Pancreas (tissue), 10 donors: ENCODE results near the gene RNF167. TPM values are rescaled to one million over a fixed set of nuclear protein-coding genes. Genes with fewer than 3 reads are reported as not detected.

ENCODE experiments used
- ATAC-seq, 4 donors: fragments of 200-7000 bp; cut with Tn5 transposase; one replicate each; pipeline versions ENCODE4 v1.8.0 to v1.9.1; 2020; ENCODE audit warnings: mild to moderate bottlenecking in 4 of 4, moderate library complexity in 4 of 4
- DNase-seq, 6 donors: peaks; one replicate each; pipeline ENCODE4 v3.0.0-alpha.2; 2020
- FAIRE-seq: peaks from 2 replicates; lab custom pipeline; 2012; peaks lifted over from hg19 to GRCh38; lab: Jason Lieb, UNC
- H3K27ac ChIP-seq, 4 donors: fragments of 200-600 bp; sonication (generic); 1 replicate in 3 of 4; 2 replicates in 1 of 4; pipeline versions ENCODE4 v1.5.0 to v1.8.0; 2020
- H3K27me3 ChIP-seq, 4 donors: fragments of 200-600 bp; one replicate each; pipeline ENCODE4 v1.8.0; 2021
- H3K36me3 ChIP-seq, 3 donors: fragments of 200-600 bp; sonication (generic) in 1 of 3; one replicate each; pipeline versions ENCODE4 v1.5.0 to v1.8.0; 2020 to 2021
- H3K4me1 ChIP-seq, 3 donors: fragments of 200-600 bp; one replicate each; pipeline ENCODE4 v1.8.0; 2021
- H3K4me3 ChIP-seq, 4 donors: fragments of 200-600 bp; sonication (generic) in 2 of 4; one replicate each; pipeline versions ENCODE4 v1.5.0 to v1.8.0; 2020 to 2021
- H3K9me3 ChIP-seq, 4 donors: fragments of 200-600 bp; one replicate each; pipeline ENCODE4 v1.8.0; 2021
- CTCF ChIP-seq, 4 donors: fragments of 200-600 bp; sonication (generic) in 3 of 4; IDR thresholded peaks; one replicate each; pipeline versions ENCODE4 v1.5.0 to v1.8.0; 2021; ENCODE audit warnings: antibody characterized with exemption in 4 of 4
- WGBS, 2 donors: extraction: QIAGEN DNeasy Blood & Tissue Kit; methylation state at CpG; one replicate each; pipeline ENCODE4 v1.1.7; 2013; 5-methylcytosine and 5-hydroxymethylcytosine counted together
- intact Hi-C, 3 donors: fragments of 100-400 bp; cut with DNase I; formaldehyde crosslinking; loops; one replicate each; pipeline versions ENCODE4 v1.11.1 to v1.14.2; 2022
- polyA plus RNA-seq, 2 donors: library from polyadenylated mRNA; stranded (reverse); fragments of 200-250 nt; gene quantifications; one replicate each; pipeline ENCODE4 v1.2.3, GENCODE V29; 2013
- total RNA-seq, 6 donors: library from RNA; stranded (reverse); fragmentation: NEBNext Ultra II Directional in 4 of 6; extraction: Animal tissue kit (Norgen Biotek cat#: 25700) in 4 of 6; gene quantifications; one replicate each; pipeline versions ENCODE4 v1.2.1 to v1.2.4, GENCODE V29; 2021 to 2023
- donor health status: healthy with polysubstance abuse.
- donor health status: DM: no; HTN: no; CAD: no; lungs with moderate emphysema.
- donor health status: DM: no; HTN: no; CAD: no.
- donor health status: control.
- donor health status: control.
- donor health status: Bipolar disorder and iron deficiency.
- donor health status: DM: yes; HTN: yes; CAD: no.
- donor health status: DM: no; HTN: no; CAD: no.
- donor health status: DM: no; HTN: no; CAD: no.
- donor health status: DM: yes; HTN: yes; CAD: no.

Gene RNF167
- total and polyA plus RNA-seq, 8 donors, result 40.8 to 118 (median 53.0) TPM

GRCh38 chr17:4893721-4894560 is 46.1 kb upstream of the RNF167 start:
- Histone ChIP-seq H3K9me3 (no peaks in the 10 kb centered on the region), H3K4me1 (peaks cover 0 to 4% (median 0%) of the 10 kb centered on the region in 3 donors), H3K36me3 (peaks cover 4 to 36% (median 15%) of the 10 kb centered on the region in 3 donors), H3K27ac (no peak overlapping the region), H3K4me3 (no peak overlapping the region), H3K27me3 (no peaks in the 10 kb centered on the region)
- FAIRE-seq (no peak), DNase-seq (peak in 3 of 6 donors; percentile 18 to 72 (median 39)), ATAC-seq (no peak)
- 90 to 93% methylated on average over 31 of the region's 31 CpGs for WGBS, 2 donors
- TF ChIP-seq CTCF (IDR thresholded peaks at IDR 0.05), result no peak
- intact Hi-C loops, result loop anchor here (10.0 kb wide), 3 partner anchors 99 to 179 kb away; partner anchors contain the start of genes ARRB2 (in 1 of the 3), CXCL16 (in 1 of the 3), MED11 (in 1 of the 3) and PSMB6 (in 1 of the 3)

GRCh38 chr17:4895121-4895520 is 44.9 kb upstream of the RNF167 start:
- H3K36me3 ChIP-seq, result peaks cover 4 to 36% (median 15%) of the 10 kb centered on the region in 3 donors
- FAIRE-seq (no peak), ATAC-seq (no peak), DNase-seq (no peak)
- no peak overlapping the region for H3K4me3 ChIP-seq
- intact Hi-C loops, result loop anchor here (10.0 kb wide), 3 partner anchors 100 to 180 kb away; partner anchors contain the start of genes ARRB2 (in 1 of the 3), CXCL16 (in 1 of the 3), MED11 (in 1 of the 3) and PSMB6 (in 1 of the 3)
- peaks cover 0 to 4% (median under 1%) of the 10 kb centered on the region in 3 donors for H3K4me1 ChIP-seq
- 92 to 97% methylated on average over 13 of the region's 13 CpGs for WGBS, 2 donors
- no peak overlapping the region for H3K27ac ChIP-seq
- no peaks in the 10 kb centered on the region for H3K9me3 ChIP-seq
- TF ChIP-seq CTCF (IDR thresholded peaks at IDR 0.05), result no peak
- no peaks in the 10 kb centered on the region for H3K27me3 ChIP-seq

GRCh38 chr17:4895657-4896331 is 44.3 kb upstream of the RNF167 start:
- Histone ChIP-seq H3K27me3 (no peaks in the 10 kb centered on the region), H3K36me3 (peaks cover 0 to 29% (median 9%) of the 10 kb centered on the region in 3 donors), H3K4me1 (peaks cover 0 to 4% (median 3%) of the 10 kb centered on the region in 3 donors), H3K9me3 (no peaks in the 10 kb centered on the region), H3K27ac (no peak overlapping the region), H3K4me3 (no peak overlapping the region)
- FAIRE-seq, result no peak
- intact Hi-C loops, result loop anchor here (10.0 kb wide), 3 partner anchors 101 to 181 kb away; partner anchors contain the start of genes ARRB2 (in 1 of the 3), CXCL16 (in 1 of the 3), MED11 (in 1 of the 3) and PSMB6 (in 1 of the 3)
- WGBS, 2 donors, result 75 to 77% methylated on average over 27 of the region's 27 CpGs
- ATAC-seq, result no peak
- DNase-seq, result peak in 2 of 6 donors; percentile 21 to 33
- no peak for TF ChIP-seq CTCF (IDR thresholded peaks at IDR 0.05)

- WGBS, 2 donors, result 92 to 94% methylated on average over 26 to 27 of the region's 27 CpGs
- ATAC-seq (no peak), FAIRE-seq (no peak), DNase-seq (peak in 2 of 6 donors; percentile 29 to 73)
- intact Hi-C loops, result loop anchor here (10.0 kb wide), 3 partner anchors 102 to 182 kb away; partner anchors contain the start of genes ARRB2 (in 1 of the 3), CXCL16 (in 1 of the 3), MED11 (in 1 of the 3) and PSMB6 (in 1 of the 3)
- Histone ChIP-seq H3K36me3 (peaks cover 0 to 22% (median 8%) of the 10 kb centered on the region in 3 donors), H3K27me3 (no peaks in the 10 kb centered on the region), H3K4me3 (no peak overlapping the region), H3K27ac (no peak overlapping the region), H3K4me1 (peaks cover 0 to 4% (median 3%) of the 10 kb centered on the region in 3 donors), H3K9me3 (no peaks in the 10 kb centered on the region)
- TF ChIP-seq CTCF (IDR thresholded peaks at IDR 0.05), result no peak
Observed at GRCh38 chr17:4896332-4897197, 43.5 kb upstream of the RNF167 start.
